ENCODE measurements around the gene ELK4. TPM values are rescaled to one million over a fixed set of nuclear protein-coding genes. Genes with fewer than 3 reads are reported as not detected.
A peak's percentile ranks its signal among the peaks of the same experiment; 100 is the strongest.

ELK4 gene
- total RNA-seq, 1 donor from 2014 or later = 27.6 TPM

GRCh38 chr1:205670611-205671430 is 39.0 kb upstream of the ELK4 start:
- H3K4me3 Mint-ChIP-seq = peak overlapping the region; percentile 28
- peaks cover 5% of the 10 kb centered on the region for H3K27me3 Mint-ChIP-seq
- H3K4me1 Mint-ChIP-seq (ENCODE audit: unreplicated experiment) = peaks cover 31% of the 10 kb centered on the region
- H3K36me3 Mint-ChIP-seq = no peaks in the 10 kb centered on the region
- H3K9me3 Mint-ChIP-seq = no peaks in the 10 kb centered on the region
- TF ChIP-seq CTCF (conservative IDR thresholded peaks at IDR 0.05) = no peak
- H3K27ac Mint-ChIP-seq = no peak overlapping the region
- DNase-seq (ENCODE audit: extremely low spot score, unreplicated experiment) = no peak

- Mint-ChIP-seq H3K4me3 (no peak overlapping the region), H3K27me3 (peaks cover 5% of the 10 kb centered on the region), H3K4me1 (ENCODE audit: unreplicated experiment) (peaks cover 30% of the 10 kb centered on the region), H3K9me3 (no peaks in the 10 kb centered on the region), H3K36me3 (no peaks in the 10 kb centered on the region), H3K27ac (no peak overlapping the region)
- DNase-seq (ENCODE audit: extremely low spot score, unreplicated experiment) = no peak
- TF ChIP-seq CTCF (conservative IDR thresholded peaks at IDR 0.05) = no peak
Measured at GRCh38 chr1:205670150-205670446, 38.3 kb upstream of the ELK4 start.

- TF ChIP-seq CTCF (conservative IDR thresholded peaks at IDR 0.05) = no peak
- no peaks in the 10 kb centered on the region for H3K36me3 Mint-ChIP-seq
- H3K4me3 Mint-ChIP-seq = no peak overlapping the region
- no peak for DNase-seq (ENCODE audit: extremely low spot score, unreplicated experiment)
- H3K27ac Mint-ChIP-seq = no peak overlapping the region
- H3K9me3 Mint-ChIP-seq = no peaks in the 10 kb centered on the region
- peaks cover 32% of the 10 kb centered on the region for H3K4me1 Mint-ChIP-seq (ENCODE audit: unreplicated experiment)
- peaks cover 5% of the 10 kb centered on the region for H3K27me3 Mint-ChIP-seq
Measured at GRCh38 chr1:205669341-205670149, 37.7 kb upstream of the ELK4 start.

GRCh38 chr1:205668951-205669340 is 37.1 kb upstream of the ELK4 start:
- DNase-seq (ENCODE audit: extremely low spot score, unreplicated experiment) = no peak
- TF ChIP-seq CTCF (conservative IDR thresholded peaks at IDR 0.05) = no peak
- H3K27ac Mint-ChIP-seq = no peak overlapping the region
- no peak overlapping the region for H3K4me3 Mint-ChIP-seq
- peaks cover 5% of the 10 kb centered on the region for H3K27me3 Mint-ChIP-seq
- no peaks in the 10 kb centered on the region for H3K36me3 Mint-ChIP-seq
- H3K9me3 Mint-ChIP-seq = no peaks in the 10 kb centered on the region
- H3K4me1 Mint-ChIP-seq (ENCODE audit: unreplicated experiment) = peaks cover 32% of the 10 kb centered on the region

- no peak for TF ChIP-seq CTCF (conservative IDR thresholded peaks at IDR 0.05)
- Mint-ChIP-seq H3K9me3 (no peaks in the 10 kb centered on the region), H3K27me3 (peaks cover 5% of the 10 kb centered on the region), H3K27ac (no peak overlapping the region), H3K36me3 (no peaks in the 10 kb centered on the region), H3K4me3 (peak overlapping the region; percentile 36), H3K4me1 (ENCODE audit: unreplicated experiment) (peaks cover 32% of the 10 kb centered on the region)
- no peak for DNase-seq (ENCODE audit: extremely low spot score, unreplicated experiment)
Measured at GRCh38 chr1:205667909-205668643, 36.3 kb upstream of the ELK4 start.

Measured in type B pancreatic cell (in vitro differentiated cells).